ENCODE measurements around the gene GPRIN3. TPM values are rescaled to one million over a fixed set of nuclear protein-coding genes. Genes with fewer than 3 reads are reported as not detected.
"Not testable (repeated sequence)": the region's sequence is repeated elsewhere in the genome, so short reads cannot be mapped to it uniquely, and the experiment has no call there.

The GPRIN3 gene
- polyA plus RNA-seq, 12 donors = 3.0 to 5.2 (median 3.6) TPM; not detected in 1

GRCh38 chr4:89259301-89260028, 48.1 kb downstream of the GPRIN3 start:
- DNase-seq = no peak

DNA sequence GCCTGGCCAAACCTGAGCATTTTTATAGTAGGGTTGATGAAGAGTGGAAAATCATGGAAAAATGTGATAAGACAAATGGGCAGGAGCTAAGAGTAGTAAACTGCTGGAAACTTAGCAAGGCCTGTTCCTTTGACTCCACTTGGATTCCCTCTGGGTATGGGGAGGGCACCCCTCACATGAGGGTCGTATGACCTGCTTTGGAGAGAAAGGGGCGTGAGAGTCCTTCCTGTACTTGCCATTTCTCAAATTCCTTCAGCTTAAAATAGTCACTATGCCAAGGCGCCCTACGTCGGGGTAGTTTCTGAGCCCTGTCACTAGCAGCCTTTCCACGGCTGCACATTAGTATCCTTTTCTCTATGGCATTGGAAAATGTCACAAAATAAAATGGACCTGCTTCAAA, 49.1 kb downstream of the GPRIN3 start:
- no peak for DNase-seq

- no peak for DNase-seq
Observed at GRCh38 chr4:89257376-89257775, 50.2 kb downstream of the GPRIN3 start.

GRCh38 chr4:89256203-89256800, 51.3 kb downstream of the GPRIN3 start:
- no peak for DNase-seq

- no peak for DNase-seq
Observed at GRCh38 chr4:89254847-89255246, 52.8 kb downstream of the GPRIN3 start.

DNA sequence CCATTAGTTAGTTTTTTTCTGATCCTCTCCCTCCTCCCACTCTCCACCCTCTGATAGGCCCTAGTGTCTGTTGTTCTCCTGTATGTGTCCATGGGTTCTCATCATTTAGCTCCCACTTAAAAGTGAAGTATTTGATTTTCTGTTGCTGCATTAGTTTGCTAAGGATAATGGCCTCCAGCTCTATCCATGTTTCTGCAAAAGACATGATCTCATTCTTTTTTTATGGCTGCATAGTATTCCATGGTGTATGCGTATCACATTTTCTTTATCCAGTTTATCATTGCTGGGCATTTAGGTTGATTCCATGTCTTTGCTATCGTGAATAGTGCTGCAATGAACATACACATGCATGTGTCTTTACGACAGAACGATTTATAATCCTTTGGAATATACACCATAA, 53.3 kb downstream of the GPRIN3 start:
- not testable (repeated sequence) for DNase-seq

DNA sequence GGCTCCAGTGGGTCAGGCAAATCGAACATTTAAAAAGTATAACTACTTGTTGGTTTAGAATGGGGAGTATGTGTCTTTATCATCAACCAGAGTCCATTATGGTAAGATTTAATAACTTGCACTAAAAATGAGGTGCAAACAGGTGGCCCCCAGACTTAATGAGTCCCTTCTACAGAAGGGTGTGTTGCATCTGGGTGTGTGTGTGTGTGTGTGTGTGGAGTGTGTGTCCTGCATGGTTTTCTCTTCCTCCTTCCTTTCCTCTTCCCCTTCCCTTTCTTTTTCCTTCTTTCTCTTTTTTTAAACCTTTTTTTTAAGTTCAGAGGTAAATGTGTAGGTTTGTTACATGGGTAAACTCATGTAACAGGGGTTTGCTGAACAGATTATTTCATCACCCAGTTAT, 53.7 kb downstream of the GPRIN3 start:
- DNase-seq = no peak

DNA sequence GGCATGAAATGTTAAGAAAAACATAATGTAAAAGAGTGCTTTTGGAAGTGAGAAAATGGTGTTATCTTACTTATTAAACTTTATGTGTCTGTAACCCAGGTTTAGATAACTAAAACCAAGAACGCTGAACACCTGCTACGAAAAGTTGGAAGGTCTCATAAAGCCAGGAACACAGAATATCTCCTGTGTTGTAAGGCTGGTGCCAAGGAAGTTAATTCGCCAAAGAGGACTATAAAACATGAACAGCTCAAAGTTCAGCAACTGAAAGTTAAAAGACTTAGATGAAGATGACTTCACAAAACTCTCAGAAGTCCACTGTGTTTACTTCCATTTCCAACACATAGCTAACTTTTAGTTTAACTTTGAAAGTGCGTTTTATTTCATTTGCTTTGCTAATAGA, 54.3 kb downstream of the GPRIN3 start:
- no peak for DNase-seq

DNA sequence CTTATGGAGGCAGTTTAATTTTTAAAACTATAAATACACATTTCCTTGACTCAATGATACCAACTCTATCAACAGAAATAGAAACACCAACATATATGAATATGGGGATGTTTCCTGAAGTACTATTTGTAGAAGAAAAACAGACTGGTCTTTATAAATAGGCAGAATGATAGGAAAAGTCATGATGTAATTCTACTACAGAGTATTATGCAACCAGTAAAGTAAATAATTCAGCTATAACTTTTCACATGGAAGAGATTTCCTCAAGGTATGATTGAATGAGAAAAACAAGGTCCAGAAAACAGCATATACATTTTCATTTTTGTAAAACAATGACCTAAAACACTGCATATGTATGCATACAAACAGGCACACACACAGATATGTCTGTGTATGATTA, 56.2 kb downstream of the GPRIN3 start:
- no peak for DNase-seq

DNA sequence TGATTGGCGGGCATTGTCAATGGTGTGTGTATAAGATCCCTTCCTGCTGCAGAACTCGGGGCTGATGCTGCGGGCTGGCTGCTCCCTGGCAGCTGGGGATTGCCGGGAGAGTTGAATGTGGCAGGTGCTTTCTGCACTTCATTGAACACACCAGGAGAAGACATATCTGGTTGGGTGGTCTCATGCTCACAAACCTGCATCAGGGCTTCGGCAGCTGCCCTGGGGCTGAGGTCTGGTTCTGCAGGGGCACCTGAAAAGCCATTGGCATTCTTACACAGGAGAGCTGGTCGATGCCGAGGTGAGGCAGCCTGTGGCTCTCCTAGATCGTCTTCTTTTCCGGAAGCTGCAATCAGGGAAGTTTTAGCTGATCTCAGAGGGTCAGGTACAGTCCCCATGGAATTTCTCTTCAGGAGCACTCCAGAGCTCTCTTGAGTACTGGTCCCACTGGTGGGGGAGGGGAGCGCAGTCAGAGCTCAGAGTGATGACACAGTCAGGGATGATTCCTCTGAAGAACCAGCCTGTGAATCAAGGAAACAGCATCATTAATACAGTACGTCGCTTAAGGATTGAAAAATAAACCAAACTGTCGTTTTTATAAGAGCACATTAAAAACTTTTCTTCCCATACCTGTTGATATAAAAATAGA, 57.8 kb downstream of the GPRIN3 start:
- DNase-seq = no peak

GRCh38 chr4:89249313-89249712, 58.3 kb downstream of the GPRIN3 start:
- DNase-seq = no peak

GRCh38 chr4:89248879-89249281, 58.7 kb downstream of the GPRIN3 start:
- no peak for DNase-seq

DNA sequence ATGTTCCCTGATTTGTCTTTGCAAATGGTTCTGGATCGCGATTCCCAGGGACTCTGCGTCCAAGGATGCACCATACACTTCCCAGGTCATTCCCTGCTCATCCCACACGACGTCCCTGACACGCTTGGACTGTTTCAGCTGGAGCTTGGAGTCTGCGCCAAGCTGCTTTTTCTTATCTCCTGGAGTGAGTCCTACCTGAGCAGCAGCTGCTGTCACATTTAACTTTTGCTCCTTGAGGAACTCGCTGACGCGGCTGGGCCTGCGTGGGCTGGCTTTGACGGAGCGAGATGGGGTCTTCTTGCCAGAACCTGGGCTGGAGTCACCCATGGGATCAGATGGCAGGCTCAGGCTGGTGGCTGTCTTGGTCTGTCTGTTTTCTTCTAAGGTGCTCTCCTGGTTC, 59.6 kb downstream of the GPRIN3 start:
- no peak for DNase-seq

DNA sequence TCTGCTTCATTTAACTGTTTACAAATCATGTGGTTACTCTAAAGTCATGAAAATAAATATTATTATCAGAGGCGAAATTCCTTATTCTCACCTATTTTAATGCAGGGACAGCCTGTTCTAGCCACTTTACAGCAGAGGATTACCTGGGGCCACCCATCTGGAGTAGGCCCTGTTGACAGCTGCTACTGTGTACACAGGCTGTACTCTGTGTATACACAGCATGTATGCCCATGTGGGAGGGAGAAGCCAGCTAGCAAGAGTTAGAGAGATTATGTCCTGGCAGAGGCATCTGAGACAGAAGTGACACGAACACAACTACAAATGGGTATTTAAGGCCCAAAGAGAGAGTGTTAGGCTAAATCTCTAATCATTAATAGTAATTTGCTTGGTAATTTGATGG, 62.1 kb downstream of the GPRIN3 start:
- no peak for DNase-seq

GRCh38 chr4:89243733-89244252, 63.8 kb downstream of the GPRIN3 start:
- DNase-seq = no peak

- DNase-seq = no peak
Observed at GRCh38 chr4:89242864-89243732, 64.5 kb downstream of the GPRIN3 start.

DNA sequence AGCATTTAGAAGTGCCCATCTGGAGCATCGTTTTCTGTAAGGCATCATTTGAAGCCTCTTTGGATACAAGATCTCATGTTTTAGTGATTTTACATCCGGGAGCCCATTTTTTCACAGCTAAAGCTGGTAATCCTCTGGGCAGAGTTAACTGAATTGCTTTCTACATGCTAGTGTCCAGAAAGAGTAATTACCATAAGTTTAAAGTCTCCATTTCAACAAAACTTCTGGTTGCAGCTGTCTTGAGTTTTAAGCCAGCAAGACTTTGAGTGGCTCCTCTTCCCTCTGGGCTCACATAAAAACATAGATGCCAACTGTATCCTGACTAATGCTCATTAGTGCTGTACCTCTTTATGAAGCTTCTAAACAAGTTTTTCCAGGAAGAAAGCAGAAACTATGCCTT, 65.4 kb downstream of the GPRIN3 start:
- DNase-seq = no peak

DNA sequence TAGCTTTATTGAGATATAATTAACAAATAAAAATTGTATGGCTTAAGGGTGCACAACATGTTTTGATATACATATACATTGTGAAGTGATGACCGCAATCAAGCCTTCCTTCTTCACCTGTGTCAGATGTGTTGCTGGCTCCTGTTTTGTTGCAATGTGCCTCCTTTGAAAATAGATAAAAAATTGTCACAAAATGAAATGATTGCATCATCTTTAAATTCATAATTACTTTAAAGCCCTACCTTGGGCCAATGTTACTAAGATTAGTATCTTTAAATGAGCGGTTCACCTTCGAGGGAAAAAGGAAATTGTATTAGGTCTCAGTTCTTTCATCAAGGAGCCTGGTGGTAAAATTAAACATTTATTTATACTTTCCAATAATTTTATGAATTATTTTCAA, 77.3 kb downstream of the GPRIN3 start:
- DNase-seq = no peak

- DNase-seq = peak; percentile 83
Observed at GRCh38 chr4:89226665-89227574, 80.7 kb downstream of the GPRIN3 start.

DNA sequence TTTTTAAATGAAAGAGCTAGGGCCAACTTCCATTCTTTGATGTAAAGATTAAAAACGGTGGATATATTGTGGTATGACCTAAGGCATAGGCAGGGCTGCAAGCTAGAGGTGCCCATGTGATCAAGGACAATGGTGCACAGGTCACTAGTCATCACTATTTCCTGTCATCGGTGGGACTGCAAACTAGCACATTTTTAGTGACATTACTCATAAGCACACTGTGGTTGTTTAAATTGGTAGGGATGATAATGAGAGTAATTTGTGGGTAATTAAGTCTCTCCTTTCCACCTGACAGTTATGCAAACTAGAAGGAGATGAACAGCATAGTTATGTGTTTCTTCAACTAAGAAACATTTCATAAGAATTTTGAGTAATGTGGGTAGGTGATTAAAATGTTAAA, 85.4 kb downstream of the GPRIN3 start:
- no peak for DNase-seq
